Endothelial cell (in vitro differentiated cells): ENCODE measurements around the gene FAM177A1. TPM values are rescaled to one million over a fixed set of nuclear protein-coding genes. Genes with fewer than 3 reads are reported as not detected.

ENCODE experiments used
- DNase-seq: peaks from one replicate; pipeline ENCODE4 v3.0.0; 2021; ENCODE audit warnings: low spot score
- H3K27ac Mint-ChIP-seq: one replicate; pipeline ENCODE4 v1.8.0; 2021; ENCODE audit warnings: mixed read lengths, inconsistent platforms; ENCODE audit not compliant: unreplicated experiment
- H3K27me3 Mint-ChIP-seq: one replicate; pipeline ENCODE4 v1.8.0; 2021; ENCODE audit warnings: mild to moderate bottlenecking, moderate library complexity, mixed read lengths, inconsistent platforms; ENCODE audit not compliant: unreplicated experiment
- H3K36me3 Mint-ChIP-seq: one replicate; pipeline ENCODE4 v1.8.0; 2021; ENCODE audit warnings: mild to moderate bottlenecking, low read depth, mixed read lengths, inconsistent platforms; ENCODE audit not compliant: unreplicated experiment
- H3K4me1 Mint-ChIP-seq: one replicate; pipeline ENCODE4 v1.8.0; 2021; ENCODE audit warnings: mild to moderate bottlenecking, mixed read lengths, inconsistent platforms; ENCODE audit not compliant: unreplicated experiment
- H3K4me3 Mint-ChIP-seq: one replicate; pipeline ENCODE4 v1.8.0; 2021; ENCODE audit warnings: mild to moderate bottlenecking, mixed read lengths, inconsistent platforms; ENCODE audit not compliant: unreplicated experiment
- H3K9me3 Mint-ChIP-seq: one replicate; pipeline ENCODE4 v1.8.0; 2021; ENCODE audit warnings: mixed read lengths, inconsistent platforms; ENCODE audit not compliant: unreplicated experiment
- CTCF ChIP-seq: fragments of 200-600 bp; sonication (generic); IDR thresholded peaks from one replicate; pipeline ENCODE4 v1.5.0; 2021; ENCODE audit warnings: antibody characterized with exemption; ENCODE audit not compliant: unreplicated experiment
- total RNA-seq: library from RNA; stranded (reverse); fragmentation: NEBNext Ultra II Directional; extraction: Animal tissue kit (Norgen Biotek cat#: 25700); gene quantifications from one replicate; pipeline ENCODE4 v1.2.1, GENCODE V29; 2021; ENCODE audit not compliant: unreplicated experiment

Gene FAM177A1
- total RNA-seq, 1 donor from 2014 or later = 25.6 TPM

GRCh38 chr14:35112641-35113040, 66.6 kb downstream of the FAM177A1 start:
- no peak overlapping the region for H3K27ac Mint-ChIP-seq
- DNase-seq = no peak
- peaks cover 4% of the 10 kb centered on the region for H3K4me1 Mint-ChIP-seq
- H3K4me3 Mint-ChIP-seq = peak overlapping the region; percentile 59
- TF ChIP-seq CTCF = no peak
- H3K9me3 Mint-ChIP-seq = no peaks in the 10 kb centered on the region
- no peaks in the 10 kb centered on the region for H3K27me3 Mint-ChIP-seq
- peaks cover 44% of the 10 kb centered on the region for H3K36me3 Mint-ChIP-seq

GRCh38 chr14:35113308-35113950, 67.4 kb downstream of the FAM177A1 start:
- Mint-ChIP-seq H3K27me3 (no peaks in the 10 kb centered on the region), H3K4me1 (peaks cover 4% of the 10 kb centered on the region)

DNA sequence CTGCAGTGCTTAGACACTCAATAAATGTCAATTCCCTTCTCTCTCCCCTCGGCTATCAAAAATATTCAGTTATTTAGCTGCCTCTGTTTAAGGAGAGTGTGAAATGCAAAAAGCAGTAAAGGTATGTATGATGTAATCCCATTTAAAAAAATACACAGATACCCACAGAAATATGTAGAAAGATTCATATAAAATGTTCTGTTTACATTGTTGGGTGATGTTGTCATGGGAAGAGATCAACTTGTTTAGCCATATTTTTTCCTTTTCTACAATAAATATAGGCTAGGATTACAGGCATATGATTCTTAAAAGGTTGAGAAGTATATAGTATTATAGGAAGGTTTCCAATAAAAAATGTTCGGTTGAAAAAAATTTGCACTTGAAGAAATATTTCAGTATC, 68.0 kb downstream of the FAM177A1 start:
- Mint-ChIP-seq H3K9me3 (no peaks in the 10 kb centered on the region), H3K36me3 (peaks cover 44% of the 10 kb centered on the region), H3K4me3 (no peak overlapping the region), H3K4me1 (peaks cover 4% of the 10 kb centered on the region), H3K27ac (no peak overlapping the region), H3K27me3 (no peaks in the 10 kb centered on the region)
- no peak for TF ChIP-seq CTCF
- DNase-seq = no peak

More at GRCh38 chr14:35113308-35113950, 67.4 kb downstream of the FAM177A1 start:
- no peak for DNase-seq
- no peak for TF ChIP-seq CTCF
- no peaks in the 10 kb centered on the region for H3K9me3 Mint-ChIP-seq
- H3K36me3 Mint-ChIP-seq = peaks cover 44% of the 10 kb centered on the region
- peak overlapping the region; percentile 59 for H3K4me3 Mint-ChIP-seq
- H3K27ac Mint-ChIP-seq = no peak overlapping the region

DNA sequence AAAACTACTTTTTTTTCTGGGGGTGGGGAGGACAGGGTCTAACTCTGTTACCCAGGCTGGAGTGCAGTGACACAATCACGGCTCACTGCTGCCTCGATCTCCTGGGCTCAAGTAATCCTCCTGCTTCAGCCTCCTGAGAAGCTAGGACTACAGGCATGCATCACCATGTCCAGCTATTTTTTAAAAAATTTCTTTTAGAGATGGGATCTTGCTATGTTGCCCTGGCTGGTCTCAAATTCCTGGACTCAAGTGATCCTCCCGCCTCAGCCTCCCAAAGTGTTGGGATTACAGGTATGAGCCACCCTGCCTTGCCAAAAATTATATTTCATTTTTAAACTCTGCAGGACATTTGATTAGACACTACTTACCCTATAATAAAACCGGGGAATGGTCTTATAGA, 70.2 kb downstream of the FAM177A1 start:
- H3K4me1 Mint-ChIP-seq = peaks cover 14% of the 10 kb centered on the region
- H3K9me3 Mint-ChIP-seq = no peaks in the 10 kb centered on the region
- TF ChIP-seq CTCF = no peak
- no peak overlapping the region for H3K4me3 Mint-ChIP-seq
- H3K27ac Mint-ChIP-seq = no peak overlapping the region
- peaks cover 34% of the 10 kb centered on the region for H3K36me3 Mint-ChIP-seq
- DNase-seq = no peak
- peaks cover 3% of the 10 kb centered on the region for H3K27me3 Mint-ChIP-seq

GRCh38 chr14:35117112-35117511, 71.0 kb downstream of the FAM177A1 start:
- no peak overlapping the region for H3K4me3 Mint-ChIP-seq
- no peak for TF ChIP-seq CTCF
- H3K4me1 Mint-ChIP-seq = peaks cover 17% of the 10 kb centered on the region
- peaks cover 28% of the 10 kb centered on the region for H3K36me3 Mint-ChIP-seq
- peak overlapping the region; percentile 31 for H3K27ac Mint-ChIP-seq
- peaks cover 4% of the 10 kb centered on the region for H3K27me3 Mint-ChIP-seq
- no peak for DNase-seq
- no peaks in the 10 kb centered on the region for H3K9me3 Mint-ChIP-seq
